ENCODE results near the gene CEP44. TPM values are rescaled to one million over a fixed set of nuclear protein-coding genes. Genes with fewer than 3 reads are reported as not detected.
"Not testable (repeated sequence)": the region's sequence is repeated elsewhere in the genome, so short reads cannot be mapped to it uniquely, and the experiment has no call there.

Gene CEP44
- total RNA-seq, 6 experiments from 2014 or later, result 7.6 to 8.8 (median 8.2) TPM

- no peak overlapping the region for H3K4me3 Mint-ChIP-seq
Observed at GRCh38 chr4:174352061-174352819, 68.5 kb downstream of the CEP44 start.

GRCh38 chr4:174357321-174357720 lies 73.6 kb downstream of the CEP44 start:
- H3K4me3 Mint-ChIP-seq, result no peak overlapping the region
- peaks cover 9% of the 10 kb centered on the region for H3K27me3 Mint-ChIP-seq (ENCODE audit: insufficient read depth)
- no peak overlapping the region for H3K27ac Mint-ChIP-seq
- peaks cover 13% of the 10 kb centered on the region for H3K4me1 Mint-ChIP-seq (ENCODE audit: low read depth)
- no peak for DNase-seq
- TF ChIP-seq CTCF (IDR thresholded peaks at IDR 0.05), result no peak
- H3K9me3 Mint-ChIP-seq, result no peaks in the 10 kb centered on the region
- H3K36me3 Mint-ChIP-seq (ENCODE audit: low read depth), result no peaks in the 10 kb centered on the region

More at GRCh38 chr4:174352061-174352819, 68.5 kb downstream of the CEP44 start:
- H3K27ac Mint-ChIP-seq, result no peak overlapping the region
- TF ChIP-seq CTCF (IDR thresholded peaks at IDR 0.05), result no peak
- H3K27me3 Mint-ChIP-seq (ENCODE audit: insufficient read depth), result peaks cover 4% of the 10 kb centered on the region
- H3K36me3 Mint-ChIP-seq (ENCODE audit: low read depth), result no peaks in the 10 kb centered on the region
- no peak for DNase-seq
- H3K4me1 Mint-ChIP-seq (ENCODE audit: low read depth), result no peaks in the 10 kb centered on the region
- no peaks in the 10 kb centered on the region for H3K9me3 Mint-ChIP-seq

GRCh38 chr4:174358410-174358809 lies 74.7 kb downstream of the CEP44 start:
- H3K4me3 Mint-ChIP-seq, result no peak overlapping the region
- H3K9me3 Mint-ChIP-seq, result no peaks in the 10 kb centered on the region
- H3K27me3 Mint-ChIP-seq (ENCODE audit: insufficient read depth), result peaks cover 9% of the 10 kb centered on the region
- no peak for TF ChIP-seq CTCF (IDR thresholded peaks at IDR 0.05)
- peaks cover 13% of the 10 kb centered on the region for H3K4me1 Mint-ChIP-seq (ENCODE audit: low read depth)
- DNase-seq, result no peak
- no peaks in the 10 kb centered on the region for H3K36me3 Mint-ChIP-seq (ENCODE audit: low read depth)
- no peak overlapping the region for H3K27ac Mint-ChIP-seq

GRCh38 chr4:174358829-174359228 lies 75.1 kb downstream of the CEP44 start:
- DNase-seq, result peak; percentile 29
- no peaks in the 10 kb centered on the region for H3K36me3 Mint-ChIP-seq (ENCODE audit: low read depth)
- H3K27ac Mint-ChIP-seq, result no peak overlapping the region
- H3K27me3 Mint-ChIP-seq (ENCODE audit: insufficient read depth), result peaks cover 9% of the 10 kb centered on the region
- H3K9me3 Mint-ChIP-seq, result no peaks in the 10 kb centered on the region
- H3K4me1 Mint-ChIP-seq (ENCODE audit: low read depth), result peaks cover 13% of the 10 kb centered on the region
- no peak for TF ChIP-seq CTCF (IDR thresholded peaks at IDR 0.05)
- no peak overlapping the region for H3K4me3 Mint-ChIP-seq

- Mint-ChIP-seq H3K36me3 (ENCODE audit: low read depth) (no peaks in the 10 kb centered on the region), H3K4me3 (no peak overlapping the region), H3K27ac (no peak overlapping the region), H3K4me1 (ENCODE audit: low read depth) (peaks cover 13% of the 10 kb centered on the region), H3K9me3 (no peaks in the 10 kb centered on the region), H3K27me3 (ENCODE audit: insufficient read depth) (peaks cover 6% of the 10 kb centered on the region)
- no peak for TF ChIP-seq CTCF (IDR thresholded peaks at IDR 0.05)
- DNase-seq, result no peak
Observed at GRCh38 chr4:174362340-174362739, 78.6 kb downstream of the CEP44 start.

GRCh38 chr4:174363782-174364181 lies 80.1 kb downstream of the CEP44 start:
- H3K4me1 Mint-ChIP-seq (ENCODE audit: low read depth); H3K9me3 Mint-ChIP-seq; H3K27me3 Mint-ChIP-seq (ENCODE audit: insufficient read depth); H3K4me3 Mint-ChIP-seq; DNase-seq; H3K36me3 Mint-ChIP-seq (ENCODE audit: low read depth); H3K27ac Mint-ChIP-seq: not testable (repeated sequence)
